ENCODE data around the gene RPL10. TPM values are rescaled to one million over a fixed set of nuclear protein-coding genes. Genes with fewer than 3 reads are reported as not detected.
A peak's percentile ranks its signal among the peaks of the same experiment; 100 is the strongest.

The RPL10 gene
- polyA plus RNA-seq, 1 experiment, result 3,912 TPM

- no peak for TF ChIP-seq CTCF (IDR thresholded peaks at IDR 0.05; ENCODE audit: low read depth, low read length)
- no peaks in the 10 kb centered on the region for H3K27me3 ChIP-seq (ENCODE audit: control insufficient read depth, insufficient read depth, low read length)
- H3K9me3 ChIP-seq (ENCODE audit: control insufficient read depth, insufficient read depth, low read length), result no peaks in the 10 kb centered on the region
- POLR2A ChIA-PET, result interaction anchor here (0.6 to 3.5 kb wide), 3 partner anchors 10 to 348 kb away, joined by 3 to 16 read pairs (median 6); partner anchors contain the start of genes EMD and RPL10
- DNase-seq (ENCODE audit: low read depth, low spot score), result peak; percentile 91
- CTCF ChIA-PET, result no interaction called here
- H3K27ac ChIP-seq (ENCODE audit: low read depth, low read length), result peak overlapping the region; percentile 96
- H3K4me3 ChIP-seq (ENCODE audit: low read depth, low read length), result peak overlapping the region; percentile 92
Measured at GRCh38 chrX:154369449-154370299, 28.5 kb upstream of the RPL10 start.

- ChIA-PET CTCF (no interaction called here), POLR2A (interaction anchor here (0.9 to 3.5 kb wide), 3 partner anchors 9 to 28 kb away, joined by 3 to 16 read pairs (median 5); partner anchors contain the start of genes EMD and RPL10)
- no peak for DNase-seq (ENCODE audit: low read depth, low spot score)
- H3K27me3 ChIP-seq (ENCODE audit: control insufficient read depth, insufficient read depth, low read length), result no peaks in the 10 kb centered on the region
- H3K4me3 ChIP-seq (ENCODE audit: low read depth, low read length), result peak overlapping the region; percentile 92
- no peak for TF ChIP-seq CTCF (IDR thresholded peaks at IDR 0.05; ENCODE audit: low read depth, low read length)
- H3K9me3 ChIP-seq (ENCODE audit: control insufficient read depth, insufficient read depth, low read length), result no peaks in the 10 kb centered on the region
- peak overlapping the region; percentile 92 for H3K27ac ChIP-seq (ENCODE audit: low read depth, low read length)
Measured at GRCh38 chrX:154370300-154371016, 27.7 kb upstream of the RPL10 start.

- H3K27ac ChIP-seq (ENCODE audit: low read depth, low read length), result peak overlapping the region; percentile 57
- DNase-seq (ENCODE audit: low read depth, low spot score), result peak; percentile 78
- ChIA-PET CTCF (no interaction called here), POLR2A (interaction anchor here (0.6 to 3.5 kb wide), 6 partner anchors 8 to 358 kb away, joined by 3 to 16 read pairs (median 4); partner anchors contain the start of genes EMD and RPL10)
- peak overlapping the region; percentile 92 for H3K4me3 ChIP-seq (ENCODE audit: low read depth, low read length)
- no peaks in the 10 kb centered on the region for H3K9me3 ChIP-seq (ENCODE audit: control insufficient read depth, insufficient read depth, low read length)
- no peak for TF ChIP-seq CTCF (IDR thresholded peaks at IDR 0.05; ENCODE audit: low read depth, low read length)
- no peaks in the 10 kb centered on the region for H3K27me3 ChIP-seq (ENCODE audit: control insufficient read depth, insufficient read depth, low read length)
Measured at GRCh38 chrX:154371017-154371788, 27.0 kb upstream of the RPL10 start.

- no peak for TF ChIP-seq CTCF (IDR thresholded peaks at IDR 0.05; ENCODE audit: low read depth, low read length)
- ChIA-PET CTCF (no interaction called here), POLR2A (no interaction called here)
- H3K4me3 ChIP-seq (ENCODE audit: low read depth, low read length), result peak overlapping the region; percentile 66
- no peaks in the 10 kb centered on the region for H3K9me3 ChIP-seq (ENCODE audit: control insufficient read depth, insufficient read depth, low read length)
- DNase-seq (ENCODE audit: low read depth, low spot score), result no peak
- H3K27me3 ChIP-seq (ENCODE audit: control insufficient read depth, insufficient read depth, low read length), result no peaks in the 10 kb centered on the region
- peak overlapping the region; percentile 57 for H3K27ac ChIP-seq (ENCODE audit: low read depth, low read length)
Measured at GRCh38 chrX:154371789-154372300, 26.3 kb upstream of the RPL10 start.

Data from AG04450 (cell line).